OCI-LY7 (cell line): ENCODE data around the gene KCNMA1. TPM values are rescaled to one million over a fixed set of nuclear protein-coding genes. Genes with fewer than 3 reads are reported as not detected.

Experiments
- BruUV-seq: library from RNA; stranded (reverse); fragments of 400-500 nt; replicated peaks from 2 replicates; lab custom pipeline; 2021; lab: Mats Ljungman, UMichigan
- CTCF ChIA-PET: fragments of 300-600 bp; sonication (Branson Sonifier 250); formaldehyde crosslinking; loops from one replicate; lab custom pipeline; 2022; ENCODE audit warnings: antibody characterized with exemption; ENCODE audit not compliant: unreplicated experiment; lab: Charles Lee
- POLR2A ChIA-PET: fragments of 300-600 bp; sonication (Branson Sonifier 250); formaldehyde crosslinking; loops from one replicate; lab custom pipeline; 2022; ENCODE audit warnings: antibody characterized with exemption; lab: Charles Lee
- DNase-seq: peaks from one replicate; pipeline ENCODE4 v3.0.0-alpha.2; 2015; ENCODE audit warnings: low spot score
- H2AFZ ChIP-seq: fragments of 200-600 bp; sonication (generic), shearing (Covaris generic); 2 replicates; pipeline ENCODE4 v1.6.1; 2014; ENCODE audit warnings: mild to moderate bottlenecking, antibody characterized with exemption, low read length, moderate library complexity
- H3K27ac ChIP-seq: fragments of 200-600 bp; sonication (generic); 2 replicates; pipeline ENCODE4 v1.5.1; 2014; ENCODE audit warnings: mixed run types, low read depth, mild to moderate bottlenecking, moderate library complexity, low read length, inconsistent platforms; ENCODE audit not compliant: poor library complexity, severe bottlenecking
- H3K36me3 ChIP-seq: fragments of 200-600 bp; sonication (generic); 2 replicates; pipeline ENCODE4 v1.6.1; 2014; ENCODE audit warnings: mild to moderate bottlenecking, antibody characterized with exemption, low read length, moderate library complexity, mixed read lengths; ENCODE audit not compliant: insufficient read depth
- H3K4me1 ChIP-seq: fragments of 200-600 bp; sonication (generic); 2 replicates; pipeline ENCODE4 v1.5.1; 2014; ENCODE audit warnings: mild to moderate bottlenecking, low read length; ENCODE audit not compliant: insufficient read depth, poor library complexity, severe bottlenecking
- H3K4me2 ChIP-seq: fragments of 200-600 bp; sonication (generic); 2 replicates; pipeline ENCODE4 v1.6.1; 2014; ENCODE audit warnings: mild to moderate bottlenecking, low read length
- H3K4me3 ChIP-seq: fragments of 200-600 bp; sonication (generic); 2 replicates; pipeline ENCODE4 v1.5.1; 2014; ENCODE audit warnings: mild to moderate bottlenecking, low read depth, low read length; ENCODE audit not compliant: poor library complexity, severe bottlenecking
- H3K79me2 ChIP-seq: fragments of 200-600 bp; sonication (generic); 2 replicates; pipeline ENCODE4 v1.6.1; 2016; ENCODE audit warnings: low read depth, mild to moderate bottlenecking, low read length, moderate library complexity, mixed read lengths; ENCODE audit not compliant: insufficient read depth
- H3K9me2 ChIP-seq: fragments of 200-600 bp; sonication (generic); 2 replicates; pipeline ENCODE4 v1.6.1; 2016; ENCODE audit warnings: mild to moderate bottlenecking, low read length, mixed read lengths; ENCODE audit not compliant: insufficient read depth
- H3K9me3 ChIP-seq: fragments of 200-600 bp; sonication (generic); 2 replicates; pipeline ENCODE4 v1.6.1; 2014; ENCODE audit warnings: mild to moderate bottlenecking, mixed run types, low read length, mixed read lengths
- H4K20me1 ChIP-seq: fragments of 200-600 bp; sonication (generic); 2 replicates; pipeline ENCODE4 v1.6.1; 2014; ENCODE audit warnings: mild to moderate bottlenecking, antibody characterized with exemption, low read length, moderate library complexity, mixed read lengths; ENCODE audit not compliant: insufficient read depth
- EZH2phosphoT487 ChIP-seq: fragments of 200-600 bp; sonication (generic); IDR thresholded peaks from 2 replicates; pipeline ENCODE4 v1.6.1; 2018; ENCODE audit warnings: low read depth, borderline replicate concordance, mild to moderate bottlenecking, mixed run types, antibody characterized with exemption, low read length, moderate library complexity, mixed read lengths
- intact Hi-C: fragments of 100-400 bp; cut with micrococcal nuclease; formaldehyde crosslinking; loops from one replicate; pipeline ENCODE4 v1.10.0; 2022; ENCODE audit not compliant: unreplicated experiment
- total RNA-seq, 2 experiments: library from RNA; depleted of rRNA in 1 of 2; stranded (reverse); fragments of >200 nt in 1 of 2; shearing (Covaris generic) in 1 of 2; gene quantifications; 2 replicates each; pipeline ENCODE4 v1.2.3, GENCODE V29; 2014 to 2022
- TF ChIP-seq, protein P1 (sequence below): fragments of 200-600 bp; sonication (generic); conservative IDR thresholded peaks from 2 replicates; pipeline ENCODE4 v1.5.1; 2014; ENCODE audit warnings: mild to moderate bottlenecking, antibody characterized with exemption, low read length, moderate library complexity, mixed read lengths

The KCNMA1 gene
- total RNA-seq, 2 experiments from 2014 or later = not detected

- TF ChIP-seq, protein P1, sequence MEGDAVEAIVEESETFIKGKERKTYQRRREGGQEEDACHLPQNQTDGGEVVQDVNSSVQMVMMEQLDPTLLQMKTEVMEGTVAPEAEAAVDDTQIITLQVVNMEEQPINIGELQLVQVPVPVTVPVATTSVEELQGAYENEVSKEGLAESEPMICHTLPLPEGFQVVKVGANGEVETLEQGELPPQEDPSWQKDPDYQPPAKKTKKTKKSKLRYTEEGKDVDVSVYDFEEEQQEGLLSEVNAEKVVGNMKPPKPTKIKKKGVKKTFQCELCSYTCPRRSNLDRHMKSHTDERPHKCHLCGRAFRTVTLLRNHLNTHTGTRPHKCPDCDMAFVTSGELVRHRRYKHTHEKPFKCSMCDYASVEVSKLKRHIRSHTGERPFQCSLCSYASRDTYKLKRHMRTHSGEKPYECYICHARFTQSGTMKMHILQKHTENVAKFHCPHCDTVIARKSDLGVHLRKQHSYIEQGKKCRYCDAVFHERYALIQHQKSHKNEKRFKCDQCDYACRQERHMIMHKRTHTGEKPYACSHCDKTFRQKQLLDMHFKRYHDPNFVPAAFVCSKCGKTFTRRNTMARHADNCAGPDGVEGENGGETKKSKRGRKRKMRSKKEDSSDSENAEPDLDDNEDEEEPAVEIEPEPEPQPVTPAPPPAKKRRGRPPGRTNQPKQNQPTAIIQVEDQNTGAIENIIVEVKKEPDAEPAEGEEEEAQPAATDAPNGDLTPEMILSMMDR = no peak
- no peak for TF ChIP-seq EZH2phosphoT487
- Histone ChIP-seq H2AFZ (no peak overlapping the region), H3K4me1 (no peaks in the 10 kb centered on the region), H3K4me3 (no peak overlapping the region), H3K9me3 (no peaks in the 10 kb centered on the region), H3K79me2 (no peaks in the 10 kb centered on the region), H3K4me2 (no peak overlapping the region), H3K27ac (no peak overlapping the region), H3K36me3 (no peaks in the 10 kb centered on the region), H3K9me2 (no peaks in the 10 kb centered on the region), H4K20me1 (no peaks in the 10 kb centered on the region)
- DNase-seq = no peak
- intact Hi-C loops = no loop called here
- no TSS peak for BruUV-seq
- ChIA-PET CTCF (no interaction called here), POLR2A (no interaction called here)
Observed at GRCh38 chr10:77028042-77028441, 609.6 kb downstream of the KCNMA1 start.

- POLR2A ChIA-PET = no interaction called here
- CTCF ChIA-PET = no interaction called here
- H3K27ac ChIP-seq = no peak overlapping the region
Observed at GRCh38 chr10:77027576-77027975, 610.0 kb downstream of the KCNMA1 start.

GRCh38 chr10:77027141-77027540 lies 610.5 kb downstream of the KCNMA1 start:
- H3K36me3 ChIP-seq = no peaks in the 10 kb centered on the region
- H2AFZ ChIP-seq = no peak overlapping the region
- no peak overlapping the region for H3K4me2 ChIP-seq
- H4K20me1 ChIP-seq = no peaks in the 10 kb centered on the region
- POLR2A ChIA-PET = no interaction called here
- no peak overlapping the region for H3K27ac ChIP-seq
- H3K4me1 ChIP-seq = no peaks in the 10 kb centered on the region
- H3K9me3 ChIP-seq = no peaks in the 10 kb centered on the region
- no peaks in the 10 kb centered on the region for H3K9me2 ChIP-seq
- intact Hi-C loops = no loop called here
- BruUV-seq = no TSS peak
- CTCF ChIA-PET = no interaction called here
- H3K4me3 ChIP-seq = no peak overlapping the region
- DNase-seq = no peak
- H3K79me2 ChIP-seq = no peaks in the 10 kb centered on the region
- TF ChIP-seq EZH2phosphoT487 = no peak
- TF ChIP-seq, protein P1 = no peak

More at GRCh38 chr10:77027576-77027975, 610.0 kb downstream of the KCNMA1 start:
- no TSS peak for BruUV-seq
- Histone ChIP-seq H3K9me3 (no peaks in the 10 kb centered on the region), H3K4me3 (no peak overlapping the region), H3K4me2 (no peak overlapping the region), H3K79me2 (no peaks in the 10 kb centered on the region), H4K20me1 (no peaks in the 10 kb centered on the region), H3K4me1 (no peaks in the 10 kb centered on the region), H3K9me2 (no peaks in the 10 kb centered on the region), H3K36me3 (no peaks in the 10 kb centered on the region), H2AFZ (no peak overlapping the region)
- TF ChIP-seq EZH2phosphoT487 = no peak
- TF ChIP-seq, protein P1 = no peak
- no peak for DNase-seq
- intact Hi-C loops = no loop called here
